Right forelimb (tissue), 1 donor: ENCODE results near the gene SLC39A7.
"Not testable (repeated sequence)": the region's sequence is repeated elsewhere in the genome, so short reads cannot be mapped to it uniquely, and the experiment has no call there.

ENCODE experiments used
- DNase-seq: peaks from one replicate; pipeline ENCODE4 v3.0.0-alpha.2; 2018

The SLC39A7 gene

GRCh38 chr6:33206027-33206863, 5.6 kb downstream of the SLC39A7 start:
- peak; percentile 43 for DNase-seq

- DNase-seq, result peak; percentile 43
Observed at GRCh38 chr6:33206864-33207551, 6.3 kb downstream of the SLC39A7 start.

DNA sequence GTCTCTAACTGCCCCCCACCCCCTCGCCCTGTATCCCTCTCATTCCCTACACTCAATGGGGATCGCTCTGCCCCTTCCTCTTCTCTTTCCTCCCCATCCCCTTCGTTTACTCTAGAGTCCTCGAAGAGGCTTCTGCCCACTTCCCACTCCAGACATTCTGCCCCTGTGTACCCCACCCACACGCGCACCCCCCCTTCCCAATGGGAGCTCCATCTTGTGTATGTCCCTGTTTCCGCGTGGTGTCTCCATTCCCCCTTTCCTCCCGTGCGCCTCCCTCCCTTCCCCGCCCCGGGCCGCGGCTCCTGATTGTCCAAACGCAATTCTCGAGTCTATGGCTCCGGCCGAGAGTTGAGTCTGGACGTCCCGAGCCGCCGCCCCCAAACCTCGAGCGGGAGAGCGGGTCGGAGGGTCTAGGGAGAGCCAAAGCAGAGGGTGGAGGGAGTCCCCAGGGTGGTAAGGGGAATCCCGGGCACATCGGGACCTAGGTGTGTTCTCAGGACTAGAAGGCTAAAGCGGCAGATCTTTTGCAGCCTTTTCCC, 7.0 kb downstream of the SLC39A7 start:
- DNase-seq, result peak; percentile 81

DNA sequence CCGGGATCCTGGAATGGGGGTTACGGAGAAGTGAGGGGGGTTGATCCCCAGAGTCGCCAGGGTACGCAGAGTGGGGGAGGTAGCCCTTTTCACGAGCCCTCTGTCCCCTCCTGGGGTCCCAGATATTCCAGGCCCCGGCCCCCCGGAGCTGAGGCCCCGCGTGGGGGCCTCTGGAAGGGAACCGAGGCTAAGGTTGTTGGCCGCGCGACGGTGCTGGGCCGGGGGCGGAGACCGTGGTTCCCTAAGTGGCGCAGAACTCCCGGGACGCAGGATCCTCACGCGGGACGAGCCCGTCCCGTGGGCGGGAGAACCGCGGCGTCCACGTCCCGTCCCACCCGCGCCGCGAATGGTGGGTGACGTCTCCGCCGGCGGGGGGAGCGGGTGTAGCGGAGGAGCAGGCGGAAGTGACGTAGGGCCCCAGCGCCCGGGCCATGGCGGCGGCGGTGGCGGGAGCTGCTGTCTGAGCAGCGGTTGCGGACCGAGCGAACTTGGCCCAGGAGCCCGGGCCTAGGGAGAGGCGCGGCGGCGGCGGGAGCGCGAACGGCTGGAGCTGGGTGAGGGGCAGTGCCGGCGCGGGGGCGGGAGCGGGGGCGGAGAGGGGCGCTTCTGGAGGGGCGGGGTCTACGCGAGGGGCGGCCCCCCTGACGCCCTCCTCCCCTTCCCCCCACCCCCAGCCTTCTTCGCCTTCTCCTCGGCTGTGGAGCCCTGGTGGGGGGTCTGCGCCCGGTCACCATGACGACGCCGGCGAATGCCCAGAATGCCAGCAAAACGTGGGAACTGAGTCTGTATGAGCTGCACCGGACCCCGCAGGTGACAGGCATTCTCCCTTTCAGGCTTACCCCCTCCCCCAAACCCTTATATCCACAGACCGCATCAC, 7.7 kb downstream of the SLC39A7 start, which contains the start of gene RING1:
Gene RING1, plus strand, starts transcription at position 410 of the 877 bp plus-strand sequence. Its CDS starts 323 bp downstream, at position 733.
- DNase-seq, result peak; percentile 92

- no peak for DNase-seq
Observed at GRCh38 chr6:33209856-33210255, 9.2 kb downstream of the SLC39A7 start.

- no peak for DNase-seq
Observed at GRCh38 chr6:33211136-33211535, 10.5 kb downstream of the SLC39A7 start.

GRCh38 chr6:33211666-33212422, 11.2 kb downstream of the SLC39A7 start:
- no peak for DNase-seq

- DNase-seq, result no peak
Observed at GRCh38 chr6:33212857-33213165, 12.1 kb downstream of the SLC39A7 start.

DNA sequence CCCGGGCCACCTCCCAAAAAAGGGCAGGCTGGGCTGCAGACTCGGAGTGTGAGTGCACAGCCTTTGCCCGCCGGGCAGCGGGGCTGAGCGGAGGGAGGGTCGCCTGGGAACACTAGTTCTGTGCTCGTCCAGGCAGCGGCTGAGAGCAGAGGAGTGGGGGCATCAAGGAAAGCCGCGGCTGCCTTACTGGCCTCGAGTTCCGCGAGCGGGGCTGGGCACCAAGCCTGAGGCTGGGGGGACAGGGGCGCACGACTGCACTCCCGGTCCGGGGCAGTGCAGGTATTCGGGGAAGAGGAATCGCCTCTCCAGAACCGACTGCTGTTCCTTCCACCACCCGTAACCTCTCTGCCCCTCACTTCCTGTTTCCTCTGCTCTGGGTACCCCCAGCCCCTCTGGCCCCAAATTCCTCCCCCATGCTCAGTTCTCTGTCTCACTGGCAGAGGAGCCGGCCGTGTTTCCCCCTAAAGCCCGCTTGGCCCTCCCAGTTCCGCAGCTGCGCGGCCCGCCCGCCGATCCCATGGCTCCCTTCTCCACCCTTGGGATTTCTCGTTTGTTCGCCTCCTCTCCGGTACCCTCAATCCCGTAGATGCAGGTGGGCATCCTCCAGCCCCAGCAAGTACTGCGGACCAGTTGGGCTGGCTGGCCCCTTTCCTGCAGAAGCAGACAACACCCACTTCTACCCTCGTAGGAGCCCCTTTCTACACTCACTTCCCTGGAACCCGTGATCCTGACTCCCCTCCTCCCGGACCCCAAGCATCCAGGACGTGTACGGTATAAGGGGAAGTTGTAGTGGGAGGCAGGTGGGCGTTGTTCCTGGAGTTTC, 12.7 kb downstream of the SLC39A7 start:
- DNase-seq, result peak; percentile 74

DNA sequence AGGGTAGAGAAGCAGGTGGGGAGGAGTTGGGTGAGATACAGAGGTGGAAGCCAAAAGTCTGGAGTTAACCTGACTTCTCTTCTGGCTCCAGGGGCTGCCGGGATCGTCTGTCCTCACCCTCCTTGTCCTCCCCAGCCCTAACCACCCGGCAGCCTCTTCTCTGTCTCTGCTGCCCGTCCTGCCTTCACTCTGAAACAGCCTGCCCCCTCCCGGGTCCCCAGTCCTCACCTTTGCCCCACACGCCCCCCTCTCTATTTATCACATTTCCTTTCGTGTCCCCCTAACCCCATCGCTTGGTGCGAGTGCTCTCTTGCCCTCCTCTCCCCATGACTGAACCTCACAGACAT, 13.3 kb downstream of the SLC39A7 start:
- DNase-seq, result no peak

DNA sequence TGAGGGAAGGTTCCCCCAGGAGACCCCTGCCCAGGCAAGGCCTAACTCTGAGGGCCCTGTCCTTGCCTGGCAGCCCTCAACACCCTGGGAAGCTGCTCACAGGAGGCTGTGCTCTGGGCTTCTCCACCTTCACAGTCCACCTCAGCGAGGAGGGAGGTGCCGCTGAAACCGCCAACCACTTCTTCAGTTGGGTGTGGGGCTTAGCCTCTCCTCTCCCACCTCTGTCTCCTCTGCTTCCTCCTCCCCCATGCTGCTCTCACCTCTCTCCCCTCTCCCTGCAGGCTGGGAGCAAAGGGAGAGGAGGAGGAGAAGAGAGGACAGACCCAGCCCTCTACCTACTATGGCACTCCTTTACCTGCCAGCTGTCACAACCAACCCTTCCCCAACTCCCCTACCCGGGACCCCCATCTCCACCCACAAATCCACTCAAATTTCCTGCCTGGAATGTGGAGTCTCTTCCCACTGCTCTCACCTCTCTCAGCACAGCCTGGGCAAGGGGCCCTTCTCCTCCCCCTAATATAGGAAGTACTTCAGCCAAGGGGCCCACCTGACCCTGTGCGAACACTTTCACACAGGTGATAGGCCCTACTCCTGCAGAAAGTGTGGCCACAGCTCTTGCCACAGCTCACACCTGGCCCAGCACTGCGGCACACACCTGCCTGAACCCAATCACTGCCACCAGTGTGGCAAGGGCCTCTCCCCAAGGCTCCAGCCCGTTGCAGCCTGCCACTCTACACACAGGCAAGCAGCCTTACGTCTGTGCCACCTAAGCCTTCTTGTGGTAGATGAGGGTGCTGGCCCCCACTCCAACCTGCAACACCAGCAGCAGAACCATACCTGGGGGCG, 14.8 kb downstream of the SLC39A7 start:
- DNase-seq, result no peak

DNA sequence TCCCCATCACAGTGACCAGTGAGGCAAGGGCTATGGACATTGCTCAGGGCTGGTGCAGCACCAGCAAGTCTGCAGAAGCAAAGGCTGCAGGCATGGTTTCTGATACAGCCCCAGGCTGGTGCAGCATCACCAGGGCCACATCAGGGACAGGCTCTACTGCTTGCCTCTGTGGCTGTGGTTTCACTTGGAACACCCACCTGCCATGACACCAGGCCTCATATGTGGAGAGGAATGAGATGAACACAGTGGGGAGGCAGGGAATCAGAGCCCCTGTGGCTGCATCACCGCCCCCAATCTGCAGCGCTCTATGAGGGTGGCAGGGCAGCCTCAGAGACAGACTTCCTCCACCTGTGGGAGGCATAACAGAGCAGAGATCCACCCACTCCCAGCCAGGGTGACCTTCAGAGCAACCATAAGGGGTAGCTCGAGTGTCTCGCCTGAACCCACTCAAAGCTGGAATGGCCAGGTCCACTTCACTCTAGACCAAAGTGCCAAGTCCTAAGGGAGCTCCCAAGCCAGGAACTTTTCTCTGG, 15.5 kb downstream of the SLC39A7 start:
- DNase-seq, result peak; percentile 34

DNA sequence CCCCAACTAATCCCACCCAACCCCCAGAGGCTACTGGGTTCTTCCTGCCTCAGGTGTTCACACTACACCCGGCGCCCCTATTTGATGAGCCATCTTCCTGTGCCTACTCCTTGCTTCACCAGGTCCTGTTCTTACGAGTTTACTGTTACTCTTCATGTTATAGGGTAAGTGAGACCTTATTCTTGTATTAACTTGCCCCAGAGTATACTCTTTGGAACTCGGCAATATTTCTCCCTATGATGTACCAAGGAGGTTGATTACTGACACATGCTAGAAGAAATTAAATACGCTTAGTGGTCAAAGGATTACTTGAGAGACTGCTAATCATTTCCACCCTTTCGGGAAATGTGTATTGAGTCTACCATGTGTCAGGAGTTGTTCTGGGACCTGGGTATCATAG, 16.6 kb downstream of the SLC39A7 start:
- no peak for DNase-seq

GRCh38 chr6:33217681-33218080, 17.0 kb downstream of the SLC39A7 start:
- no peak for DNase-seq

DNA sequence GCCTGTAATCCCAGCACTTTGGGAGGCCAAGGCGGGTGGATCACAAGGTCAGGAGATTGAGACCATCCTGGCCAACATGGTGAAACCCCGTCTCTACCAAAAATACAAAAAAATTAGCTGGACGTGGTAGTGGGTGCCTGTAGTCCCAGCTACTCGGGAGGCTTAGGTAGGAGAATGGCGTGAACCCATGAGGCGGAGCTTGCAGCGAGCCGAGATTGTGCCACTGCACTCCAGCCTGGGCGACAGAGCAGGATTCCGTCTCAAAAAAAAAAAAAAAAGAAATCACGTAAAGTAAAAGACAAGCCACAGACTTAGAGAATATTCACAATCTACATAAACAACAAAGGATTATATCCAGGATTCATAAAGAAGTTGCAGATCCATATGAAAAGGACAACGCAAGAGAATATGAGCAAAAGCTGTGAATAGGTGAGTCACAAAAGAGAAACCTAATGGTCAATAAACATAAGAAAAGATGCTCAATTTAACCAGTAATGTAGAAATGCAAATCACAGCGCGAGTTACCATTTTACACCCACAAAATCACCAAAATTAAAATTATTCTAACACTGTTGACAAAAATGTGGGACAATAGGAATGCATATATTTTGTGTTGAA, 25.9 kb downstream of the SLC39A7 start:
- not testable (repeated sequence) for DNase-seq

- DNase-seq, result no peak
Observed at GRCh38 chr6:33235221-33235634, 34.6 kb downstream of the SLC39A7 start.

GRCh38 chr6:33236328-33236727, 35.7 kb downstream of the SLC39A7 start:
- DNase-seq, result no peak

DNA sequence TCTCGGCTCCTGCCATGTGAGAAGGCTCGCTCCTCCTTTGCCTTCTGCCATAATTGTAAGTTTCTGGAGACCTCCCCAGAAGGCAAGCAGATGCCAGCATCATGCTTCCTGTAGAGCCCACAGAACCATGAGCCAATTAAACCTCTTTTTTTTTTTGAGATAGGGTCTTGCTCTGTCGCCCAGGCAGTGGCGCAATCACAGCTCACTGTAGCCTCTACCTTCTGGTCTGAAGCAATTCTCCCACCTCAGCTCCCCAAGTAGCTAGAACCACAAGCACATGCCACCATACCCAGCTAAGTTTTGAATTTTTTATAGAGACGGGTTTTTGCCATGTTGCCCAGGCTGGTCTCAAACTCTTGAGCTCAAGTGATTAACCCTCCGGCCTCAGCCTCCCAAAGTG, 36.2 kb downstream of the SLC39A7 start:
- no peak for DNase-seq

DNA sequence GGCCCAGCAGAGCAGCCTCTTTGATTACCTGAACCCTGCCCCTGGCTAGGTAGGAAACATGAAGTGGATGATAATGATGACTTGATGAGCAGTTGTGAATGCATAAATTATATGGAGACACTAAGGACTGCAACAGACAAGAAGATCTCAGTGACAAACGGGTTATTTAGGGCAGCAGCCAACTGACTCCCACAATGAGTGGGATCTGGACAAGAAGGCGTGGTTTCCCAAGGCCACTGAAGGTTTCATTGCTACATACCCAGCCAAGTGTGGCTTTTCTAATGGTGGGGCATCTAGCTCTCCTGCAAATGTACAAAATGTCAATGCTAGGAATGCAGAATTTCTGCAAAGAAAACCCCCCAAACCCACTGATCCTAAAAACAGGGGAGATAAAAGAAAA, 37.1 kb downstream of the SLC39A7 start:
- no peak for DNase-seq

GRCh38 chr6:33241968-33242367, 41.3 kb downstream of the SLC39A7 start:
- no peak for DNase-seq
